Measurements from ENCODE around the gene TM4SF4.

Gene TM4SF4

DNA sequence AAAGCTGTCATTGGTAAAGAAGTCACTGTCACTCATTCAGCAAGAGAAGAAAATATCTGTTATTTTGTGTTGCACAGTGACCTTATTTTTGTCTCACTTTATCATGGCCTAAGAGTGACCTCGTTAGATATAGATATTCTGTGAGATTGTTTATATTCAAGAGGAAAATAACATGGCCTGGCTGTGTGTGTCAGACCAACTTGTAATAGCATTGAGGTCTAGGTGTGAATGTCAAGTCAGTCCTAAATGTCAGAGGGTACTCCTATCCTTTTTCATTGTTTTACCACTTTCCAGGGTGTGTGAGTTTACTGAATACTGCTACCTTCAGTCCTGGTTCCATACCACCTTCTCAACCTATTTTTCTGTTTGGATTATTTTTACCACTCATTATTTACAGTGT lies 18.5 kb upstream of the TM4SF4 start:
- H3K27me3 ChIP-seq (ENCODE audit: insufficient read depth, low read depth, severe bottlenecking) = no peaks in the 10 kb centered on the region
- TF ChIP-seq, protein P1, sequence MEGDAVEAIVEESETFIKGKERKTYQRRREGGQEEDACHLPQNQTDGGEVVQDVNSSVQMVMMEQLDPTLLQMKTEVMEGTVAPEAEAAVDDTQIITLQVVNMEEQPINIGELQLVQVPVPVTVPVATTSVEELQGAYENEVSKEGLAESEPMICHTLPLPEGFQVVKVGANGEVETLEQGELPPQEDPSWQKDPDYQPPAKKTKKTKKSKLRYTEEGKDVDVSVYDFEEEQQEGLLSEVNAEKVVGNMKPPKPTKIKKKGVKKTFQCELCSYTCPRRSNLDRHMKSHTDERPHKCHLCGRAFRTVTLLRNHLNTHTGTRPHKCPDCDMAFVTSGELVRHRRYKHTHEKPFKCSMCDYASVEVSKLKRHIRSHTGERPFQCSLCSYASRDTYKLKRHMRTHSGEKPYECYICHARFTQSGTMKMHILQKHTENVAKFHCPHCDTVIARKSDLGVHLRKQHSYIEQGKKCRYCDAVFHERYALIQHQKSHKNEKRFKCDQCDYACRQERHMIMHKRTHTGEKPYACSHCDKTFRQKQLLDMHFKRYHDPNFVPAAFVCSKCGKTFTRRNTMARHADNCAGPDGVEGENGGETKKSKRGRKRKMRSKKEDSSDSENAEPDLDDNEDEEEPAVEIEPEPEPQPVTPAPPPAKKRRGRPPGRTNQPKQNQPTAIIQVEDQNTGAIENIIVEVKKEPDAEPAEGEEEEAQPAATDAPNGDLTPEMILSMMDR (IDR thresholded peaks at IDR 0.05; ENCODE audit: low read depth, low read length) = no peak
- no peak for DNase-seq
- no peaks in the 10 kb centered on the region for H3K36me3 ChIP-seq
- no peak overlapping the region for H3K27ac ChIP-seq
- no peak overlapping the region for H3K4me3 ChIP-seq (ENCODE audit: low read depth, low read length)
- peaks cover 10% of the 10 kb centered on the region for H3K9me3 ChIP-seq (ENCODE audit: severe bottlenecking)

DNA sequence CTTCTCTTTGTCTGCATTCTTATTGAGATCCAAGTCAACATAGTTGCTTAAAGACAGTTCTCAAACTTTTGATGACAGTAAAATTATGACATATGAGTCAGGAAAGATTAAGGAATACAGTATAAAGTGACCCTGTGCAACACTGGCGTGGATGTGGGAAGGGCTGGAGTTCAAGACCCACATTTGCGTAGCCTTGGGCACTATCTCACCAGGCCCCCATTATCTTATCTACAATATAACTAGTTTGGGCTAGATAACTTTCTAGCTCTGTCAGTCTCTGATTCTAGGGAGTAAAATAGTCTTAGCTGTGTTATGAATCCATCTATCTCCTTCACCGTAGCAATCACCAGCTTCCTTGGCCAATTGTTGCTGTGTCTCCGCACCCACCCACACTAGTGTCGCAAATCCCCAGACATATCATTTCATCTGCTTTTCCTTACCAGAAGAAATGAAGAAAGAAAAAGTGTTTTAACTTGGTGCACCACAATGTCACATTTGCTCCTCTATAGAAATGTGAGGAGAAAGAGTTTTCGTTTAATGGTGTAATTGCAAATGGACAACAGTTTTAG lies 14.9 kb upstream of the TM4SF4 start:
- DNase-seq = no peak
- Histone ChIP-seq H3K4me3 (ENCODE audit: low read depth, low read length) (no peak overlapping the region), H3K27ac (no peak overlapping the region), H3K36me3 (no peaks in the 10 kb centered on the region), H3K9me3 (ENCODE audit: severe bottlenecking) (no peaks in the 10 kb centered on the region), H3K27me3 (ENCODE audit: insufficient read depth, low read depth, severe bottlenecking) (no peaks in the 10 kb centered on the region)
- TF ChIP-seq, protein P1 (IDR thresholded peaks at IDR 0.05; ENCODE audit: low read depth, low read length) = no peak

DNA sequence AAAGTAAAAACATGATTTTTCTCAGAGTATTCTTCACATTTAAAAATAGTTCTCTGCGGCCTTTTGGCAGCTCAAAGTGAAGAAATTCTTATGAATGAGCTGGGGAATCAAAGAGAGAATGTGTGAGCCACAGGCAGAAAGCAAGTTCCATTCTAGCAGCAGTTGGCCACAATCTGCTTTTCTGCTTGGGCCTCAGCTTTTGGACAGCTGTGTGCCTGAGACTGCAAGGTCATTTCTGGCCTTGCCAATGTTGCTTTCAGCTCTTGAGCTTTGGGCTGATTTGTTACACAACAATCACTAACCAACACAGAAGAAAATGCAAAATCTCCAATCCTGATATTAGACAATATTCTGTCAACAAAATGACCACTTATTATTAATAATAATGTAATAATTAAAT lies 14.4 kb upstream of the TM4SF4 start:
- no peak overlapping the region for H3K4me3 ChIP-seq (ENCODE audit: low read depth, low read length)
- no peak overlapping the region for H3K27ac ChIP-seq

DNA sequence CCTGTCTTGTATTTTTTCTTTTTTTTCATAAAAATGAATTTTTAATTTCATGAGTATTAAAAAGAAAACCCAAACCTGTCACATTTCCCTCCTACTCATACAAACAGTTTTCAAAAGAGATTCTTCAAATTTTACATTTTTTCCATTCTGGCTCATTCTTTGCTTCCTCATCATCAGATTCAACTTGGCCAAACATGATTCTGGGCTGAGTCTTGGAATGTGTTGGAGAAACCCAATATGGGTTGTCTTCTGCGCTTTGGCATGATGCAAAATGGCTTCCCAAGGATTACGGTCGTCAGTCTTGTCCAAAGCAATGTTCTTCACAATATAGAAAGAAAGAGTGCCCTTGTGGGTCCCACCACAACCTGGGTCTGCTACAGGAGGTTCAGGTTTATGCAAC lies 12.4 kb upstream of the TM4SF4 start:
- H3K27ac ChIP-seq = no peak overlapping the region
- H3K4me3 ChIP-seq (ENCODE audit: low read depth, low read length) = no peak overlapping the region
- no peak for DNase-seq

More for the DNA sequence above, 14.4 kb upstream of the TM4SF4 start:
- H3K36me3 ChIP-seq = no peaks in the 10 kb centered on the region
- H3K9me3 ChIP-seq (ENCODE audit: severe bottlenecking) = no peaks in the 10 kb centered on the region
- TF ChIP-seq, protein P1 (IDR thresholded peaks at IDR 0.05; ENCODE audit: low read depth, low read length) = no peak
- no peaks in the 10 kb centered on the region for H3K27me3 ChIP-seq (ENCODE audit: insufficient read depth, low read depth, severe bottlenecking)
- no peak for DNase-seq

DNA sequence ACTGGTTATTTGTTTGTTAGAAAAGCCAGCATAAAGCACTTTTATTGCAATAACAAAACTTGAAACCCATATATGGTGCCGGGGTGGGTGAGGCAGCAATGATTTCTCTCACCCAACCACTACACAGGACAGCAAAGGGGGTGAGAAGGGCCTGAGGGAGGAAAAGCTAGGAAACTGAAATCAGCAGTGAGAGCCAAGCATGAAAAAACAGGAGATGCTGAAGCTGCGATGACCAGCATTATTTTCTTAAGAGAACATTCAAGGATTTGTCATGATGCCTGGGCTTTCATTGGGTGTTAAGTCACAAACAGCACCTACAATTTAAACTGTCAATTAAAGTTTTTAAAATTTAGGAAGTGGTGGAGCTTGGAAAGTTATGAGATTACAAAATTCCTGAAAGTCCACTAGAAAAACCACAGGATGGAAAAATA lies 11.9 kb upstream of the TM4SF4 start:
- Histone ChIP-seq H3K27me3 (ENCODE audit: insufficient read depth, low read depth, severe bottlenecking) (no peaks in the 10 kb centered on the region), H3K27ac (no peak overlapping the region), H3K9me3 (ENCODE audit: severe bottlenecking) (no peaks in the 10 kb centered on the region), H3K36me3 (no peaks in the 10 kb centered on the region), H3K4me3 (ENCODE audit: low read depth, low read length) (no peak overlapping the region)
- TF ChIP-seq, protein P1 (IDR thresholded peaks at IDR 0.05; ENCODE audit: low read depth, low read length) = no peak
- DNase-seq = no peak

More for the DNA sequence above, 12.4 kb upstream of the TM4SF4 start:
- Histone ChIP-seq H3K36me3 (no peaks in the 10 kb centered on the region), H3K9me3 (ENCODE audit: severe bottlenecking) (no peaks in the 10 kb centered on the region), H3K27me3 (ENCODE audit: insufficient read depth, low read depth, severe bottlenecking) (no peaks in the 10 kb centered on the region)
- TF ChIP-seq, protein P1 (IDR thresholded peaks at IDR 0.05; ENCODE audit: low read depth, low read length) = no peak

DNA sequence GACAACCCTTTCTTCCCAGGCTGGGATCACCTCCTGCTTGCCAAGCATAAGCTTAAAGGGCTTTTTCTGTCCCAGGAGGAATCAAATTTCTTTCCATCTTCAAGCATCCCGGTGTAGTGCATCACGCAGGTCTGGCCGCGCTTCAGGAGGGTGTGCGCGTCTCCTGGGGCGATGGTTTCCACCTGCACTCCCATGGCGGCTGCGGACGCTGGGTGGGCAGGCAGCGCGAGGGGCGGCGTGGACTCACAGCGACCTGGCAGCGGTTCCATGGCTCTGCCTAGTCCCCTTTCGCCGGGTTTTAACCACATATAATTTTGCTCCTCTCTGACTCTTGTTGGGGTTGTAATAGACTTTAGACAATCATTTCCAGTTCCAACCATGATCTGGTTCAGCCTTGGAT lies 10.6 kb upstream of the TM4SF4 start:
- H3K4me3 ChIP-seq (ENCODE audit: low read depth, low read length) = no peak overlapping the region
- DNase-seq = no peak
- no peak overlapping the region for H3K27ac ChIP-seq
- H3K27me3 ChIP-seq (ENCODE audit: insufficient read depth, low read depth, severe bottlenecking) = no peaks in the 10 kb centered on the region
- no peaks in the 10 kb centered on the region for H3K9me3 ChIP-seq (ENCODE audit: severe bottlenecking)
- no peaks in the 10 kb centered on the region for H3K36me3 ChIP-seq
- TF ChIP-seq, protein P1 (IDR thresholded peaks at IDR 0.05; ENCODE audit: low read depth, low read length) = no peak
